ENCODE data around the gene TROAP. TPM values are rescaled to one million over a fixed set of nuclear protein-coding genes. Genes with fewer than 3 reads are reported as not detected.
A peak's percentile ranks its signal among the peaks of the same experiment; 100 is the strongest.
"Not testable (repeated sequence)": the region's sequence is repeated elsewhere in the genome, so short reads cannot be mapped to it uniquely, and the experiment has no call there.

TROAP gene
- total RNA-seq, 2 donors from 2014 or later: 60.5 to 87.4 TPM

GRCh38 chr12:49279706-49280159, 43.3 kb upstream of the TROAP start:
- H3K4me1 ChIP-seq (ENCODE audit: control insufficient read depth, insufficient read depth, low read length): peaks cover 5% of the 10 kb centered on the region
- TF ChIP-seq, protein P1, sequence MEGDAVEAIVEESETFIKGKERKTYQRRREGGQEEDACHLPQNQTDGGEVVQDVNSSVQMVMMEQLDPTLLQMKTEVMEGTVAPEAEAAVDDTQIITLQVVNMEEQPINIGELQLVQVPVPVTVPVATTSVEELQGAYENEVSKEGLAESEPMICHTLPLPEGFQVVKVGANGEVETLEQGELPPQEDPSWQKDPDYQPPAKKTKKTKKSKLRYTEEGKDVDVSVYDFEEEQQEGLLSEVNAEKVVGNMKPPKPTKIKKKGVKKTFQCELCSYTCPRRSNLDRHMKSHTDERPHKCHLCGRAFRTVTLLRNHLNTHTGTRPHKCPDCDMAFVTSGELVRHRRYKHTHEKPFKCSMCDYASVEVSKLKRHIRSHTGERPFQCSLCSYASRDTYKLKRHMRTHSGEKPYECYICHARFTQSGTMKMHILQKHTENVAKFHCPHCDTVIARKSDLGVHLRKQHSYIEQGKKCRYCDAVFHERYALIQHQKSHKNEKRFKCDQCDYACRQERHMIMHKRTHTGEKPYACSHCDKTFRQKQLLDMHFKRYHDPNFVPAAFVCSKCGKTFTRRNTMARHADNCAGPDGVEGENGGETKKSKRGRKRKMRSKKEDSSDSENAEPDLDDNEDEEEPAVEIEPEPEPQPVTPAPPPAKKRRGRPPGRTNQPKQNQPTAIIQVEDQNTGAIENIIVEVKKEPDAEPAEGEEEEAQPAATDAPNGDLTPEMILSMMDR (conservative IDR thresholded peaks at IDR 0.05): no peak
- peaks cover 1% of the 10 kb centered on the region for H3K27me3 Mint-ChIP-seq (ENCODE audit: insufficient read depth)
- H3K27ac Mint-ChIP-seq: peak overlapping the region; percentile 78
- H3K36me3 ChIP-seq (ENCODE audit: control insufficient read depth, insufficient read depth, low read length): no peaks in the 10 kb centered on the region
- DNase-seq: peak; percentile 88
- H3K9me3 Mint-ChIP-seq: peaks cover 6% of the 10 kb centered on the region
- peaks cover 24% of the 10 kb centered on the region for H3K4me1 Mint-ChIP-seq
- no peaks in the 10 kb centered on the region for H3K36me3 Mint-ChIP-seq (ENCODE audit: low read depth)
- H3K4me3 ChIP-seq (ENCODE audit: low read length): no peak overlapping the region
- peak overlapping the region; percentile 60 for H3K27ac ChIP-seq (ENCODE audit: low read depth, low read length)
- 42 to 50% methylated on average over 7 of the region's 7 CpGs for WGBS, 2 experiments (ENCODE audit: insufficient coverage in 1 of 2, insufficient read length in 1 of 2)
- H3K9me3 ChIP-seq (ENCODE audit: control insufficient read depth, low read length): no peaks in the 10 kb centered on the region
- no peak overlapping the region for H3K9ac ChIP-seq (ENCODE audit: extremely low read depth, low read length, poor library complexity, severe bottlenecking)
- H3K4me3 Mint-ChIP-seq: no peak overlapping the region
- H3K27me3 ChIP-seq (ENCODE audit: control insufficient read depth, insufficient read depth, low read length, poor library complexity, severe bottlenecking): no peaks in the 10 kb centered on the region

GRCh38 chr12:49280545-49280944, 42.5 kb upstream of the TROAP start:
- H3K4me1 Mint-ChIP-seq: peaks cover 24% of the 10 kb centered on the region
- not testable (repeated sequence) for H3K27ac Mint-ChIP-seq

DNA sequence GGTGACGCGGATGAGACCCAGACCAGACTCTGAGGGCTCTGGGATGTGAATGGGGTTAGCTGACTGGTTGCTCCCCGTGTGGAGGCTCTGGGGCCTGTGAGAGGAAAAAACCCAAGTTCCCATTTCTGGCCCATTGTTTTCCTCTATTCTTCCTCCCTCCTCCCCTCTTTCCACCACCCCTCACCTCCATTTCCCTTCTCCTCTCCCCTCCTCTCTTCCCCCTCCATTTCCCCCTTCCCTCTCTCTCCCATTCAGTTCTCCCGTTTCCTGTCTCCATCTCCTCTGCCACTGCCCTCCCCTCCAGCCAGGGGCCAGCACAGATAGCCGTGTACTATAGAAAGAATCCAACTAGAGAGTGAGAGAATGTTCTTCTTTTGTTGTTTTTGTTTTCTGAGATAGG, 40.8 kb upstream of the TROAP start:
- Histone ChIP-seq H3K9me3 (ENCODE audit: control insufficient read depth, low read length) (no peaks in the 10 kb centered on the region), H3K27ac (ENCODE audit: low read depth, low read length) (no peak overlapping the region), H3K4me3 (ENCODE audit: low read length) (no peak overlapping the region), H3K27me3 (ENCODE audit: control insufficient read depth, insufficient read depth, low read length, poor library complexity, severe bottlenecking) (peaks cover 4% of the 10 kb centered on the region), H3K9ac (ENCODE audit: extremely low read depth, low read length, poor library complexity, severe bottlenecking) (no peak overlapping the region), H3K36me3 (ENCODE audit: control insufficient read depth, insufficient read depth, low read length) (no peaks in the 10 kb centered on the region), H3K4me1 (ENCODE audit: control insufficient read depth, insufficient read depth, low read length) (peaks cover 5% of the 10 kb centered on the region)
- H3K27ac Mint-ChIP-seq: peak overlapping the region; percentile 63
- TF ChIP-seq, protein P1 (conservative IDR thresholded peaks at IDR 0.05): no peak
- WGBS, 2 experiments (ENCODE audit: insufficient coverage in 1 of 2, insufficient read length in 1 of 2): 84% methylated on average over 5 of the region's 5 CpGs; no CpG with 5 or more reads in 1 of the 2 experiments
- peaks cover 7% of the 10 kb centered on the region for H3K9me3 Mint-ChIP-seq
- H3K27me3 Mint-ChIP-seq (ENCODE audit: insufficient read depth): peaks cover 10% of the 10 kb centered on the region
- no peak overlapping the region for H3K4me3 Mint-ChIP-seq
- no peak for DNase-seq
- H3K4me1 Mint-ChIP-seq: peaks cover 24% of the 10 kb centered on the region
- H3K36me3 Mint-ChIP-seq (ENCODE audit: low read depth): no peaks in the 10 kb centered on the region

More at GRCh38 chr12:49280545-49280944, 42.5 kb upstream of the TROAP start:
- H3K4me3 Mint-ChIP-seq; H3K9me3 Mint-ChIP-seq; H3K36me3 Mint-ChIP-seq (ENCODE audit: low read depth); H3K9ac ChIP-seq (ENCODE audit: extremely low read depth, low read length, poor library complexity, severe bottlenecking); H3K4me3 ChIP-seq (ENCODE audit: low read length); H3K27ac ChIP-seq (ENCODE audit: low read depth, low read length); H3K27me3 ChIP-seq (ENCODE audit: control insufficient read depth, insufficient read depth, low read length, poor library complexity, severe bottlenecking); DNase-seq; H3K9me3 ChIP-seq (ENCODE audit: control insufficient read depth, low read length); H3K4me1 ChIP-seq (ENCODE audit: control insufficient read depth, insufficient read depth, low read length); H3K36me3 ChIP-seq (ENCODE audit: control insufficient read depth, insufficient read depth, low read length); H3K27me3 Mint-ChIP-seq (ENCODE audit: insufficient read depth): not testable (repeated sequence)
- WGBS, 2 experiments (ENCODE audit: insufficient coverage in 1 of 2, insufficient read length in 1 of 2): 93% methylated on average over 3 to 6 of the region's 6 CpGs

GRCh38 chr12:49282740-49283375, 40.2 kb upstream of the TROAP start:
- not testable (repeated sequence) for H3K36me3 Mint-ChIP-seq (ENCODE audit: low read depth); H3K36me3 ChIP-seq (ENCODE audit: control insufficient read depth, insufficient read depth, low read length); H3K9ac ChIP-seq (ENCODE audit: extremely low read depth, low read length, poor library complexity, severe bottlenecking); DNase-seq; H3K27me3 ChIP-seq (ENCODE audit: control insufficient read depth, insufficient read depth, low read length, poor library complexity, severe bottlenecking); H3K27ac ChIP-seq (ENCODE audit: low read depth, low read length); H3K4me3 Mint-ChIP-seq; H3K9me3 Mint-ChIP-seq; H3K4me3 ChIP-seq (ENCODE audit: low read length); H3K9me3 ChIP-seq (ENCODE audit: control insufficient read depth, low read length); H3K4me1 ChIP-seq (ENCODE audit: control insufficient read depth, insufficient read depth, low read length)
- H3K27ac Mint-ChIP-seq: peak overlapping the region; percentile 63
- WGBS, 2 experiments (ENCODE audit: insufficient coverage in 1 of 2, insufficient read length in 1 of 2): 100% methylated on average over 1 of the region's 6 CpGs; no CpG with 5 or more reads in 1 of the 2 experiments
- peaks cover 10% of the 10 kb centered on the region for H3K27me3 Mint-ChIP-seq (ENCODE audit: insufficient read depth)
- H3K4me1 Mint-ChIP-seq: peaks cover 24% of the 10 kb centered on the region

Measured in endodermal cell (in vitro differentiated cells).